Nasal cavity respiratory epithelium epithelial cell of viscerocranial mucosa (primary cell): ENCODE data around the gene ADCY5. TPM values are rescaled to one million over a fixed set of nuclear protein-coding genes. Genes with fewer than 3 reads are reported as not detected.

Source experiments
- total RNA-seq: library from RNA; depleted of rRNA; stranded (reverse); fragments of >200 nt; gene quantifications from 2 replicates; pipeline ENCODE4 v1.2.3, GENCODE V29; 2014

The ADCY5 gene
- total RNA-seq: not detected in 2 replicates

DNA sequence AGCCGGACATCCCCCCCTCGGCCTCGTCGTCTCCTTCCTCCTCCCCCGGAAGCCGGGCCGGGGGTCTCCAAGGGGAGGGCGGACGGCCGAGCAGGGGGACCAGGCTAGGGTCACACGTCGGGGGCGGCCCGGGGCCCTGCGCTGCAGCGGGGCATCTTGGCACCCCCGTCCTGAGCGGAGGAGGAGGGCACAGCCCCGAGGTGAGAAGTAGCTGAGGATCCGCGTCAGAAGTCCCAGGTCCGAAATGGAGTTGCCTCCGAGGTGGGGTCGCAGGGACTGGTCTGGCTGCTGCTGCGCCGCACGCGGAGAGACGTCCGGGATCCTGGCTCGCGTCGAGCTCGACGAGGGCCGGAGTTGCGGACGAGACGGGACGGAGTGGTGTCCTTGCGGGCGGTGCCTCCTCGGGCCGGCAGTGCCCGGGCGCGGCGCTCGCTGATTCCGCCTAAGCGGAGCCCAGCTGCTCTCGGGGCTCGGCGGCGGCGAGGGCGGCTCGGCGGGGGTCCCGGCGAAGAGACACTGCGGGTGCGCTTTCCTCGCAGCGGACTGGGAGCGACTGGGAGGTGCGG lies at the start of gene ADCY5:
ADCY5 (minus strand) TSS at position 555 of the 566 bp plus-strand sequence; CDS start at position 10, 545 bp downstream.

Other genes with a start within 250 kb of the ADCY5 start
- 34.1 and 60.5 TPM in 2 replicates for gene SEC22A, start 247.1 kb downstream of the ADCY5 start, total RNA-seq
- 90.6 and 109 TPM in 2 replicates for gene HACD2, start 136.0 kb upstream of the ADCY5 start, total RNA-seq